OCI-M1 (cell line): ENCODE results near the gene FATE1.

ENCODE experiments used
- DNase-seq: peaks from one replicate; lab custom pipeline; 2025; lab: John Stamatoyannopoulos, UW

The FATE1 gene

DNA sequence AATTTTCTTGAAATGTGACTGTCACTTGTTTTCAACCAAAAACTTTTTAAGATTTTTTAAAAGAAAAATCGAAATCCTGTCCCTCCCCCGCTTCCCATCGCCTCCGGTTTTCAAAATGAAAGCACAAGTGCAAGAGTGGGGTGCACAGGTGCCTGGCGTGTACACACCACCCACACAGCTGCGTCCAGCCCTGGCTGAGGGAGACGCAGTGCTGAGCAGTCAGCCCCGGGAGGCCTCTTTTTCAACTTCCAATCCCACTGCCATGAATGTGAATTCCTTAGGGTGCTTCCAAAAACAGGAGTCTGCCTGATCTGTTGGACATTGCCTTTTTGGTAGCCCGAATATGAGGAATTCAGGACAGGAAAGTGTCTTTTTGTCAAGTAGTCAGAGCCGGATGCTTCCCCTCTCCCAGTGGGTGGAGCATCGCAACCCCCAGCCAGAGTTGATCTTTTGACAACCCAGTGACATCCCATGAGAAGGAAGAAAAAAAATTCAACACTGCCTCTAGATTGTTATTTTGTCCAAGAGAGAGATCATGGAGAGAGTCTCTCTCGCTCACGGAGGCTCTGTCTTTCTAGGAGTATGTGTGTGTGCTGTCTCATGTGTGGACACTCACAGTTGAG, 11.7 kb upstream of the FATE1 start:
- DNase-seq, result no peak

DNA sequence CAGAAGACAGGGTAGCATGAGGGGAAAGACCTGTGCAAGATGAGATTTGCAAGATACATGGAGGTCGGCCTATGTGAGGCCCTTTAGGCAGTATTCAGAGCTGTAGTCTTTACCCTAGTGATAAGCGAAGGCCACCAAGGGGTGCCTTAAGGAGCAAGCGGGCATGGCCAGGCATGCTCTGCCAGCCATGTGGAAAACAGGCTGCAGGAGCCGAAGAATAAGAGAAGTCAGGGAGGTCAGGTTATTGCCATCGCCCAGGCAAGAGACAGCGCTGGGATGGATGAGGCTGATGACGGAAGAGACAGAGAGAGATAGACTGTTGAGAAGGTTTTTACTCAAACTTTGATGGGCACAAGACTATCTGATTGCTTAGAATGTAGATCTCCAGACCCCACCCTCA, 7.0 kb upstream of the FATE1 start:
- DNase-seq, result no peak

DNA sequence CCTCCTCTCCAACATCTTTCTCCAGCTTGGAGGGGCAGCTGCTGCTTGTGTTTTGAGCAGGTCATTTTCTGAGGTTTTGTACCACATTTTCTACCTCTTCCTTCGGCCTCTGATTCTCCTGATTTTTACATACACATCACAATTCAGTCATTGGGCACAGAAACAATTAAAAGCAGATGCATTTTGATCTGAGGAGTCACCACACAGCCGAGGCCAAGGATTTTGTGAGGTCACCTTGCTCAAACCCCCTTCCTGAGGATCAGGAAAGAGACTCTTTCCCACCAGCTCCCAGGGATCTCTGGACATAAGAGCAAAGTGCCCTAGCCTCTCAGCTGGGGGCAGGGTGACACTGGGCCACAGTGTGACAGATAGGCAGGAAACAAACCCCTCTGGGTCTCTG, 5.4 kb upstream of the FATE1 start:
- no peak for DNase-seq

DNA sequence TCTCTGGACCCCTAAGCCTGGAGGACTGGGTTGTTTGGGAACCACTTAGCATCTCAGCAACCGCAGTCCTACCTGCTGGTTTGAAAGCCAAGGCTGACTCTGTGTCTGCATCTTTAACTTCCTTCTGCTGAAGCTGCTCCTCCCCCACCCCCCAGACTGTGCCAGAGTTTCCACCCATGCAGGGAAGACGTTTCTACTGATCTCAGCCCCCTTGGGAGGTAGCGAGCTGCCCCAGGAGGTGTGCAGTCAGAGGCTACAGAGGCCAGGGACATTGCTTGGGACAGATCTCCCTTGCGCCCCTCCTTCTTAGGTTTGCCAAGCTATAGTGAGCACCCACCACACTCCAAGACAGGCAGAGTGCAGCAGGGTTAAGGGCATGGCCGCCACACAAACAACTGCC, 4.7 kb upstream of the FATE1 start:
- DNase-seq, result no peak

DNA sequence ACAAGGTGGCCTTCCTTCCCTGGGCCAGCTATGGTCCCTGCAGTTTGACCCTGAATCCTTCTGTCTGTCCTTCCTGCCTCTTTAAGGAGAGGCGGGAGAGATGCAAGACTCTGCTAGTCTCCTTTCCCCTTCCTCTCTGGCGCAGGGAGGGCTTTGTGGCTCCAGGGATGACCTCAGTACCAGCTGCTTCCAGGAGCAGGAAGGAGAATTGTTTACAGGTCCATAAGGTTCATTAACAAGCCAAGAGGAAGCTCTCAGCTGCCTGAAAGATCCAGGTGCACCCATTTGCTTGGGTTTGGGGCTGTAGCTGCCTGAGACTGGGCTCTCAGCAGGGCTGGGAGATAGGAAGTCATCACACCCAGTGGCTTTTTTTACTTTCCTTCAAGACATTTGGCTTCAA, 4.0 kb upstream of the FATE1 start:
- DNase-seq, result no peak

DNA sequence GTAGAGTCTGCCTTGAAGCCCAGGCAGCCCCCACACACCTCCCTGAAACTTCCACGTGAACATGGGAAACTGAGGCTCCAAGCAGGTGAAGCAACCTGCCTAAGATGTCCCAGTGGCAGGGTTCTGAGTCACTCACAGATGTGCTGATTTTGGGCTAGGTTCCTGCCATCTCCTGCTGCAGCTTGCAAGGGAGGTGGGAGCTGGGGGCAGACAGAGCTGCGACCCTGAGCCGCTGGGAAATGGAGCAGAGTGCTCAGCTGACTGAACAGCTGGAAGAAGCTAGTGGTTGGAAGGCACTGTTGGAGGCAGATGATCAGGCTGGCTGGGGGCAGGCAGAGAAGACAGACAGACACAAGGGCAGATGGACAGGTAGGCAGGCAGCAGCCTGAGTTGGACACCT, 3.6 kb upstream of the FATE1 start:
- no peak for DNase-seq

DNA sequence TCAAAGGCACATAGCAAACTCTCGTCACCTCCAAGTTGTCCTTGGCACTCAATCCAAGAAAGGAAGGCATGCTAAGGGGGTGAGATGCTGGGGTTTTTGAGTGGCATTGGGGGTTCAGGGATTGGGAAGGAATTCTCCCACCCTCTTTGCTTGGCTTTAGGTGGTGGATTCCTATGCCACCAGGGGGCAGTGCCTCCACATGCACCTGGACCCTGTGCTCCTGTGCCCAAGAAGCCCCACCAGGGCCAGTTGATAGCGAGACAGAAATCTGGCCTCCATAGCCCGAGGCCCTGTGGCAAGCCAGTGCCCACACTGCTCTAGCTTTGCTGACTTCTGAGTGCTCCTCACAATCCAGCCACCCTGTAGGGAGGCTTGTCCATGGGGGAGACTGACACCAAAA, 2.0 kb upstream of the FATE1 start:
- peak; percentile 24 for DNase-seq

DNA sequence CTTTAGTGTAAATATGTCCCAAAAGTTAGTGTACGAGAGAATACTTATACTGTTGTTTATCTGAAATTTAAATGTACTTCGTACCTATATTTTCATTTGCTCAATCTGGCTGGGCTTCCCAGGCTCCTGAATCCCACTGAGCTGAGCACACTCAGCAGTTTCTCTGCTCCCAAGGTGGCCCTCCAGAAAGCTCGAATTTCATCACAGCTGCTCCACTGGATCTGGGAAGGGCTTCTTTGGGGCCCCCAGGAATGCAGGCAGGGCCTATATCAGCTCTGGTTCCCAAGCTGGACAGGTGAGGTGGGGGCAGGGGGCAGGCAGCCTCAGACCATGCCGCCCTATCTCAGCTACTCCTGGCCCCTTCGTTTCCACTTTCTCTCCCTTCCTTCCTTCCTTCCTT, 1.5 kb upstream of the FATE1 start:
- no peak for DNase-seq

DNA sequence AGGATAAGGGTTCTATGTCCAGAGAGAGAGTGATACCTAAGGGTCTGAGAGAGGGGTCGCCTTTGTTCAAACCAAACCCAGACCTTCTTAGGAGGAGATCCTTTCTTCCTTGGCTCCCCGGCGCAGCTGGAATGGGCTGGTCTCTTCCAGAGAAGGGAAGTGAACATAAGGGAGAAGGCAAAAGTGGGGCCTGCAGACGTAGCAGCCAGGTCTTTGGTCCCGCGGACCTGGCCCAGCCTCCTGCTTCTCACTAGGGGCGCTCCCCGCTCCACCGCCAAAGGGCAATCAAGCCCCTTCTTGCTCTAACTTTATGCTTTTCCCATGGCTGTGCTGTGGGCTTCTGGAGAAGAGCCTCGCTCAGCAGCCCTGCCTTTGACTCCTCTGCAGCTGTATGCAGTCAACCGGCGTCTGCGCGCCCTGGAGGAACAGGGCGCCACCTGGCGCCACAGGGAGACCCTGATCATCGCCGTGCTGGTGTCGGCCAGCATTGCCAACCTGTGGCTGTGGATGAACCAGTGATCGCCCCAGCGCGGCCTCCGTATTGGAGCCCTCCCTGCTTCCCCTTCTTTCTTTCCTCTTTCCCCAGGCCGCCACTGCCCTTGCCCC, 6.5 kb downstream of the FATE1 start:
- no peak for DNase-seq

- no peak for DNase-seq
Measured at GRCh38 chrX:151723156-151723760, 7.4 kb downstream of the FATE1 start.

DNA sequence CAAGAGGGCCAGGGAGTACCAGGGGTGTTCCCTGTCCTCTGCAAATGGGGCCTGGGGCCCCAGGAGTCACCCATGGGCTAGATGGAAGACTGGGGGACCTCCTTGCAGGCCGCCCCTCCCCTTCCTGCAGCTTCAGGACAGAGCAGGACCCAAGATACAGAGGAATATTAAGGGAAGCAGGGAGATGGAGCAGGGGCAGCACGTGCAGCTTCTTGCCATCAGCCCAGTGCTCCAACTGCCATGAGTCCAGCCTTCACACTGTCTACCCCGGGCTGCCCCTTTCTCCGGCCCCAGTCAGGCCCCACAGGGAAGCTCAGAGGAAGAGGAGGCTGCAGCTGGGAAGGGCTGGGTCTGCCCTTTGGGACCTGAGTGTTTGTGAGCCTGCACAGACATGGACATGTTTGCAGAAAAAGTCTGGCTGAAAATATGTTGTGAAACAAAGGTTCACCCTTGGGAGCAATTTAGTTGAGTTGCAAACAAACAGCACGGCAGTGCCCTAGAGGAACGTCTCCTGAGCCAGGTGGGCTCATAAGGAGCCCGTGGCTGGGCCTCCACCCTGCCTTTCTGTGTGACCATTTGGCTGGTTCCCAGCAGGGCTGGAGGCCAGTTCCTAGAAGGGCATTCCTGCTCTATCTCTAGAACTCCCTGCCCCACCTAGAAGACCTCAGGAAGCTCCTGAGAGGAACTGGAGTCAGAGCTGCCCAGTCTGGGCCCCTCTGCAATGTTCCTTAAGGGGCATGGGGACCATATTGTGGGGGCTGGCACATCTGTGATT, 8.9 kb downstream of the FATE1 start:
- no peak for DNase-seq

DNA sequence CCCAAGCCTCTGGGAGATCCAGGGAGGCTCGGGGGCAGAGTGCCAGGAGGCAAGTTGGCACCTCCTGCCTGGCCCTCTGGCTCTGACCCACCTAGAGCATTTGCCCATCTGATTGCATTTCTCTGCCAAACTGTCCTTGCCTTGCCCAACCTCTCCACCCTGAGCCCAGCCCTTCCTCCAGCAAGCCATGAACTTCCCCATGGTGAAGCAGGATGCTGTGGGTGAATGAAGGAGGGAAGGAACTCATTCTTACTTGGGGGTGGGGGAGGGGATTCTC, 9.4 kb downstream of the FATE1 start:
- no peak for DNase-seq

GRCh38 chrX:151726751-151727150, 10.9 kb downstream of the FATE1 start:
- no peak for DNase-seq

- no peak for DNase-seq
Measured at GRCh38 chrX:151727346-151727745, 11.5 kb downstream of the FATE1 start.

DNA sequence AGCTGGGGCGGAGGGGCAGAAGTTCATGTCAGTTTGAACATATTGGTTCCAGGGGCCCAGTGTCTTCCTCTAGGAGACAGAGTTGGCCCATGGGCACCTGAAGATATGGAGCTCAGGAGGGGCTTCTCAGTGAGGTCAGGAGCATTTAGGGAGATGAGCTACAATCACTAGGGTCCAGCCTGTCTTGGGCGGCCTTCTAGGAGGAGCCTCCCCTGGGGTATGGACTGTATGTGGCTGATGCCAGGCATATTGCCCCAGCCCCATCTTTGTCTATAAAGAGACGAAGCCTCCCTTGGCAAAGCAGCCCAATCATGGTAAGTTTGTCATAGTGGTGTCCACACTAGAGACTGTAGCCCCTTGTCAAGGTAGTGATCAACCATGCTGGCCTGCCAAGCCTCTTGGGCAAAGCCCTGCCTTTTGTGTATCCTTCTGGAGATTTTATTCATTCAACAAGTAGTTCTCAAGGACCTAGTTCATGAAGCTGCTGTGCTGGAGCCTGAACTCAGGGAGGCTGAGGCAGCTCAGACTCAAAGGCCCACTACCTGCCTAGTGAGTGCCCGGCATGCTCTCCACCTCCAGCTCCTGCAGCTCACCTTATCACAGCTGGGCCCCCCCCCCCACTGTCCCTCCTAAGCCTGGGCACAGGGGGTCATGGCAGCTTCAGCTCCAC, 13.4 kb downstream of the FATE1 start:
- DNase-seq, result no peak

- DNase-seq, result no peak
Measured at GRCh38 chrX:151734446-151734845, 18.6 kb downstream of the FATE1 start, which contains the start of gene CNGA2. CNGA2 (plus strand) TSS chrX:151734746; CDS start chrX:151738484, 3,738 bp downstream.

DNA sequence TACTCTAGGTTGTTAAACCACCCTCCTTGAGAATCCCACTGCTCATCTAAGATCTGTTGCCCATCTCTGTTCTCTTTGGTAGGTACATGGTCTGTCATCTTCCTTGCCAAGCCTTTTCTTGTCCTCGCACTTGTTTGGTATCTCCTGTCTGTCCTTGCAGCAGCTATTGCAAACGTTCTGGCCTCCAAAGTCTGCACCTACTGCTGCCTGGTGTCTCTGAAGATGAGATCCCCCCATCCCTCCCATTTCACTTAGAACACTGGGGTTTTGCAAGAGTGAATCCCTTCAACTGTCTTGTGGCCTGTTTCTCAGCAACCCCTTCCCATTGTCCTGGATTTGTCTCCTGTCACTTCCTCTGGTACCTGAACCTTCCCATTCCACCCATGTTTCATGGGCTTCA, 19.4 kb downstream of the FATE1 start:
- no peak for DNase-seq

DNA sequence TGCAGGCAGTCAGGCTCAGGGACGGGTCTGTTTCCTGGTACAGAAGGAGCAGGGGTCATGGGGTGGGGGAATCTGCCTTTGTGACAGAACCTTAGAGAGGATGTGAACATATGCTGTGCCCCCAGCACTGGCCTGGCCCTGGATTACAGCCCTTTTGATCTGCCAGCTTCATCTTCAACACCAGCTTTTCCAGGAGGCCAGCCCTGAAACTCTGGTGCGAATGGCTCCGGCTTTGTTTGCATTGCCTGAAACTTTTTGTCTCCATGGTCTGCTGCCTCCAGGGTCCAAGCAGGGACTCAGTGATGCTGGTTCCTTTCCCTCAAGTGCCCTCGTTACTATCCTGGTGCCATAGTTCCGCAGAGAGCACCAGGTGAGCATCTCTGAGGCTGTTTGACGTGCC, 20.9 kb downstream of the FATE1 start:
- no peak for DNase-seq

DNA sequence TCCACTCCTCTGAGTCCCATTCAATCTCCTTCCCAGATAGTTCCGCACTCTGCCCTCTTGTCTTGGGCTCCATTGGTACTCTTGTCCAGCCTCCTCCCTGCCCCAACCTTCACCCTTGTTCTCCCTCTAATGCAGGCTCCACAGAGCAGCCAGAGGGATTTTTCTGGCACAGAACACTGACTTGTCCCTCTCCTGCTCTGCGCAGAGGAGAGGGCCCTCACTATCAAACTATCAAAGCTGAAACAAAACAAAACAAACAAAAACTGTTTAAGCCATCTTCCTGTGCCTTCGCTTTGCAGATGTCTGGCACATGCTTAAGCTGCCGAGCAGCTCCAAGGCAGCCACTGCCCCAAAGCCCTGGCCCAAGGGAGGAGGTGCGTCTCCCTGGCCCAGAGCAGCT, 21.7 kb downstream of the FATE1 start:
- no peak for DNase-seq

- no peak for DNase-seq
Measured at GRCh38 chrX:151738751-151739150, 22.9 kb downstream of the FATE1 start.

DNA sequence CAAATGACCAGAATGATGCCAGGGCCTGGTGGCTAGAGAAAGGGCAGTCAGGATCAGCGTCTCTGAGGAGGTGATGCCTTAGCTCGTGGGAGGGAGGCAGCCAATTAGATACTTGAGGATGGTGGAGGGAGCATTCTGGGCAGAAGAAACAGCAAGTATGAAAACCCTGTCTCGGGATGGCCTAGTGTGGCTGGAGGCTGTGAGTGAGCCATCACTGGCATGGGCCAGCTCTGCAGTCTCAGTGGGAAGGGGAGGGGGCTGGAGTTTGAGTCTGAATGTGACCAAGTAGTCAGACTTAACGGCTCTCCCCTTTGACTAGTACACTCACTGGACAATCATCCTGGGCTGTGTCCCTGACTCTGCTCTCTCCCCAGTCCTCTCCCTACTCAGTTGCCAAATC, 25.8 kb downstream of the FATE1 start:
- no peak for DNase-seq

DNA sequence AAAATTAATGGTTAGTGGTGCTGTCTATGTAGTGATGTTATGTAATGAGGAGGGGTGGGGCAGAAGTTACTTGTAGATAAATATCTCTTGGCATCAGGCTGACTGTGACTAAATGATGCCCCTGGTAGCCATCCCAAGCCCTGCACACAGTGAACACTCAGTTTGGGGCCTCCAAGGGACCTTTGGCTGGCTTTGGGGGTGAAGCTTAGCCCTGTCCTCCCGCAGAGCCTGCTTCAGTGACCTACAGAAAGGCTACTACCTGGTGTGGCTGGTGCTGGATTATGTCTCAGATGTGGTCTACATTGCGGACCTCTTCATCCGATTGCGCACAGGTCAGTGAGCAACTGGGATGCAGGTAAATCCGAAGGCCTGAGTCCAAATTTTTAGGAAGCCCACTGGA, 26.5 kb downstream of the FATE1 start:
- no peak for DNase-seq
